Esophagus mucosa (tissue), 1 donor: Measurements from ENCODE around the gene FAM81A. TPM values are rescaled to one million over a fixed set of nuclear protein-coding genes. Genes with fewer than 3 reads are reported as not detected.
A peak's percentile ranks its signal among the peaks of the same experiment; 100 is the strongest.

ENCODE experiments used
- ATAC-seq: fragments of 200-7000 bp; cut with Tn5 transposase; one replicate; pipeline ENCODE4 v1.9.1; 2020
- total RNA-seq: library from RNA; stranded (reverse); gene quantifications from one replicate; pipeline ENCODE4 v1.2.4, GENCODE V29; 2023
- donor health status: DM: yes; HTN: yes; CAD: no.

Gene FAM81A
- total RNA-seq, 1 donor from 2014 or later, result 1.2 TPM

DNA sequence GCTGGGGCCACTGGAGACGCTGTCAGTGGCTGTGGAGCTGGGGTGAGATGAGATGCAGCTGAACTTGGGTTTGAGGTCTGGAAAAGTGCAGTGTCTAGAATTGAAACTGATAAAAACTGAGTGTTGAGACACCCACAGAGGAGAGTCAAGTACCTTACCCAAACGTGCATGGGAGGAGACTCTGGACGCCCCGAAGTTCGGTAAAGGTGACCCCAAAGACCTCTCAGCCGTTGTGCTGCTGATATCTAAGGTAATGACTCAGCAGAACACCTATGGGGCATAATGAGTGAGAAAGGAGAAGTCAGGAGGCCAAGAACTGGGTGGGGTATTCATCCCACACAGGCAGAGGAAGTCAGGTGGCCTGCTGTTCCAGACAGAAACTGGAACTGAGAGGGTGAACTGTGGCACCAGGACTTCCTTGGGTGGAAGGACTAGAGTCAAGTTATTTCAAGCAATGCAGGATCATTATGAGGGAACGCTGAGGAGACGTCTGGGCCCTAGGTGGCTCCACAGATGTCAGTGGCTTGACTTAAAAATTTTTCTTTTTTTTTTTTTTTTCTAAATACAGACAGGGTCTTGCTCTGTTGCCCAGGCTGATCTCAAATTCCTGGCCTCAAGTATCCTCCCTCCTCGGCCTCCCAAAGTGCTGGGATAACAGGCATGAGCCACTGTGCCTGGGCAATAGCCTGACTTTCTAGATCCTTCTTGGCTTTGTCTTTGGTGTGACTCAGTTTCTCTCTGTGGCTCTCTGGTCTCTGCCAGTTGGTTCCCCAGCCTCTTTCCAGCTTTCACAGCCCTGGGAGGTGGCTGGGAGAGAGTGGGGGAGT is 105.9 kb downstream of the FAM81A start:
- ATAC-seq, result peak; percentile 42

DNA sequence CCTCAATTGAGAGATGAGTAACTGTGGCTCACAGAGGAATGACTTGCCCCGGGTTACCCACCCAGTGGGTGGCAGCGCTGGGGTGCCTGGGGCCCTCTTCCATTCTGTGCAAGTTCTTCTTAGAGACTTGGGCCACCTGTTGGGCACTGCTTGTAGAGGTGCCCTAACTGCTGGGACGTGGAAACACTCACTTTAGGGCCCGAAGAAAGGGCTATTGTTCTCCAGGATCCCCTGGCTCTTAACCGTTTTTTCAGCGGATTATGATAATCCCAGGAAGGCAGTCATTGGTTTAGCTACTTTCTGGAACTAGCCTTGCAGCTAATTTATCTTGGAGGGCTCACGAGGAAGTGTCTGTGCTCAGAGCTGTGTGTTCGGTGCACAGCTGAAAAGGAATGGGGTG is 107.6 kb downstream of the FAM81A start:
- peak; percentile 34 for ATAC-seq

DNA sequence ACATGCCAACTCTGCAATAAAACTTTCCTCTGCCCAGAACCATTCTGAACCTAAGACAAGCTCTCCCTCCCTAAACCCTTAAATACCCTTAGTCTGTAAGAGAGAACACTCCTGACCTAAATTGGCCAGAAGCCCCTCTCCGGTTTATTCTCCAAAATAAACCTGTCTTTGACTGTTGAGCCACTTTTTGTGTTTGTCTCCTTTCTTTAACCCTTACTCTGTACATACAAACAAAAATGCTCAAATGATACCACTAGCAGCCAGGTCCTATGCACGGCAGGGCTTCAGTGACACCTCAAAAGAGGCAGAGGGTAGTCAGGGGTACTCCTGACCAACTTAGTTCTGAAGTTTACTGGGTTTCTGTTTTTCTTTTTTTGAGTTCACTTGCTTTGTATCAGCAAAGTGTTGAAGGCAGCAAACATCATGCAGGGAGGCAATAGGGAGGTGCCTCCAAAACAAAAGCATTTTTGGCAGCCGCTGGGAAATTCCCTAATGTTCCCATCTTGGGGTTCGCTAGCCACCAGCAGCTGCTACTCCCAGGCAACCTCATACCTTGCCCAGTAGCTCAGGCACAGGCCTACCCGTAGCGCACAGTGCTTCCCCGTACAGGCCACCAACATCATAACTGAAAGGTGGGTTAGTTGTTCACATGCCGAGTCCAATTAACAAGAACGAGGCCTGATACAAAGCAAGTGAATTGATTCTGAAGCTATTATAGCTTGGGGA is 110.7 kb downstream of the FAM81A start:
- no peak for ATAC-seq

DNA sequence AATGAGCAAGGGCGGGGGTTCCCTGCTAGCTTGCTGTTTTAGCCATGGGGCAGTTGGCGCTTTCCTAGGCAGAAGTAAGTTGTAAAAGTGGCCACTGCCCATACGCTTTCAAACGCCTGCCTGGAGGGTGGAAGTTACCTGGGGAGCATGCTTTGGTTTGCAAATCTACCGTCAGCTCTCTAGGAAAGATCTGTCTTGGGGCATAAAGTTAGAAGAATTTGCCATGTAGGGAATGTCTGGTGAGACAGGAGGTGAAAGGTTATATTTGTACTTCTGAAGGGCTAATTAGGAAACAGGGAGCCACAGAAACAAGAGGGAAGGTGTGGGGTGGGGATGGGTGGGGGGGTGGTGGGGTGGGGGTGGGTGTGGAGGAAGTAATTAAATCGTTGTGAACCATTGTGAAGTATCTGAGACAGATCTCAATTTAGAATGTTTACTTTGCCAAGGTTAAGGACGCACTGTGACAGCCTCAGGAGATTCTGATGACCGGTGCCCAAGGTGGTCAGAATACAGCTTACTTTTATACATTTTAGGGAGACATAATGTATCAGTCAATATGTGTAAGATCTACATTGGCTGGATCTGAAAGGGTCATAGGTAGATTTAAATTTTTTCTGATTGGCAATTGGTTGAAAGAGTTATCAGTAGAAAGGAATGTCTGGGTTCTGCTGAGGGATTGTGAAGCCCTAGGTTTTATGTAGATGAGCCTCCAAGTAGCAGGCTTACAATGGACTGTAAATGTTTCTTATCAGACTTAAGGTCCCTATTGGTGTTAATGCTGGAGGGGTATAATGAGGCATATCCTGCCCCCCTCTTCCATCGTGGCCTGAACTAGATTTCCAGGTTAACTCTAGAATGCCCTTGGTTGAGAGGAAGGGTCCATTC is 111.6 kb downstream of the FAM81A start:
- no peak for ATAC-seq

GRCh38 chr15:59550530-59550929 is 112.5 kb downstream of the FAM81A start:
- no peak for ATAC-seq

DNA sequence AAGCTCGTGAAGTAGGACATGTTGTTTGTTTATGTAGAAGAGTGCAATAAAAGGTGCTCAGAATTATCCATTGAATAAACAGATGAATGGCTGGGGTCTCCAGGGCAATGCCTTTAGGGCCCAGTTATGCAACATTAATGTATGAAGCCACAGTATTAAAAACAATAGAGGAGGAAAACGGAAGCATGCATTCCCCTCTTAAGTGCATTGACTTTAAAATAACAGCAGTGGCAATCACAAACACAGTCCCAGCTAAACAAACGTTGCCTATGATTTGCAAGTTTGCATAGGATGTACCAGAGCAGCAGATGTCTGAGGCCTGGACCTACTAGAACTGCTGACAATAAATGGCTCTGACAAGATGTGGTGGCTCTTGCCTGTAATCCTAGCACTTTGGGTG is 113.0 kb downstream of the FAM81A start:
- ATAC-seq, result no peak

- ATAC-seq, result peak; percentile 36
Observed at GRCh38 chr15:59553879-59554735, 116.1 kb downstream of the FAM81A start.

- peak; percentile 93 for ATAC-seq
Observed at GRCh38 chr15:59555696-59556095, 117.7 kb downstream of the FAM81A start.

- peak; percentile 52 for ATAC-seq
Observed at GRCh38 chr15:59556380-59556779, 118.4 kb downstream of the FAM81A start.

GRCh38 chr15:59557581-59557980 is 119.6 kb downstream of the FAM81A start:
- no peak for ATAC-seq

- no peak for ATAC-seq
Observed at GRCh38 chr15:59558851-59559250, 120.9 kb downstream of the FAM81A start.

- ATAC-seq, result no peak
Observed at GRCh38 chr15:59561547-59561946, 123.6 kb downstream of the FAM81A start.

GRCh38 chr15:59562448-59563186 is 124.6 kb downstream of the FAM81A start:
- no peak for ATAC-seq

DNA sequence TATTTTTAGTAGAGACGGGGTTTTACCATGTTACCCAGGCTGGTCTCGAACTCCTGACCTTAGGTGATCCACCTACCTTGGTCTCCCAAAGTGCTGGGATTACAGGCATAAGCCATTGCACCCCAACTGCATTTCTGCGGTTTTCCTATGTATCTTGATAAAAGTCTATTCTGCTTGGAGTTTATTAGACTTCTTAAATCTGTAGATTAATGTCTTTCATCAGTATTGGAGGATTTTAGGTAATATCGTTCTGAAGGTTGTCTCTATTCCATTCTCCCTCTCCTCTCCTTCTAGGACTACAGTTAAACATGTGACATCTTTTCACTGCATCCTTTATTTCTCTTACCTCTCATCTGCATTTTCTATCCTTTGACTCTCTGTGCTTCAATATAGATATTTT is 127.3 kb downstream of the FAM81A start:
- ATAC-seq, result no peak

DNA sequence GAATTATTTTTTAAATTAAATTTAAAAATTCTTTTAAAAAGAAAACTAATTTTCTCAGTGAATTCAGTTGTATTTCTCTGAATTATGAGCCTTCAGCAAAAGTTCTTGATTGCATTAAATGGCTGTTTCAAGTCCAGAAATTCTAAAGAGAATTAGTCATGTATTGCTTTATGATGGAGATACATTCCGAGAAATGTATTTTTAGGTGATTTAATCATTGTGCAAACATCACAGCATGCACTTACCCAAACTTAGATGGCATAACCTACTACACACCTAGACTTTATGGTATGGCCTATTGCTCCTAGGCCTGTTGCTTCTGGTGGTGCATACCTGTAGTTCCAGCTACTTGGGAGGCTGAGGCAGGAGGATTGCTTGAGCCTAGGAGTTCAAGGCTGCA is 129.3 kb downstream of the FAM81A start:
- peak; percentile 75 for ATAC-seq

- ATAC-seq, result no peak
Observed at GRCh38 chr15:59569477-59569876, 131.5 kb downstream of the FAM81A start.

DNA sequence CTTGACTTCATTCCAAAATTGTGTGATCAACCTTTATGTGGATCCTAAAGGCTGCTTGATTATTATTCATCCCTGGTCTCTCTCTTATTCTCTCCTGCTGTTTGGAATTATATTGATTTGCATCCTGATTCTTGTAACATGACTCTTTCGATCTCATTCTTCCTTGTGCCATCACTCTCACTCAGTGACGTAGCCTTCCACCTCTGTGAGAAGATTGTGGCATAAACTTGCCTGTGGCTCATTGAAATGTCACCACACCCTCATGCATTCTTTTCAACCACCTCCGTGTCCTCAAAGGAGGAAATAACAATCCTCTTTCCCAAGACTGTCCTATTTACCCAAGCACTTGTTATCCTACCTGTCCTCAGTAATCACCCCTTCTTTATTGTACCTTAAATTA is 132.3 kb downstream of the FAM81A start:
- peak; percentile 94 for ATAC-seq

DNA sequence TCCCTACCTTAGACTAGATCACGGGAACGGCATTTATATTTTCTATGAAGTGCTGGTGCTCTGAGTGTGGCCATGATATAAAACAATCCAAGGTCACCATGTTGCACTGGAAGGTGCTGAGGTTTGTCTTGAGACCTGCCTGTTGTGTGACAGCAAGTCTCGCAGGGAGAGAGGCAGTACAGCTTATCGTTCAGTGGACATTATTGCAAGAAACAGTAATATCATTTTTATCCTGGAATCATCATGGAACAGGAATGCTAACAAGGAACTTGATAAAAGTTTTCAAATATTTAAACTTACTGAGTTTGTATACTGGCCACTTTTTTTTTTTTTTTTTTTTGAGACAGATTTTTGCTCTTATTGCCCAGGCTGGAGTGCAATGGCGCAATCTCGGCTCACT is 133.6 kb downstream of the FAM81A start:
- no peak for ATAC-seq
